ENCODE measurements around the gene PPBP.

The PPBP gene

GRCh38 chr4:73979407-73979957 lies 8.5 kb downstream of the PPBP start:
- H3K4me3 ChIP-seq (ENCODE audit: low read depth, low read length), result no peak overlapping the region
- no peak for TF ChIP-seq CTCF (IDR thresholded peaks at IDR 0.05; ENCODE audit: insufficient read depth, low read length, missing control alignments)
- CTCF ChIA-PET, result interaction anchor here (0.8 to 1.6 kb wide), 2 partner anchors 13 to 154 kb away, joined by 3 to 5 read pairs; no protein-coding TSS in a partner anchor
- DNase-seq (ENCODE audit: low read depth, low spot score), result no peak
- POLR2A ChIA-PET, result interaction anchor here (0.9 kb wide), 1 partner anchor 130 kb away, joined by 3 read pairs; no protein-coding TSS in a partner anchor

GRCh38 chr4:73978886-73979285 lies 9.1 kb downstream of the PPBP start:
- POLR2A ChIA-PET, result interaction anchor here (0.9 kb wide), 1 partner anchor 131 kb away, joined by 3 read pairs; no protein-coding TSS in a partner anchor
- DNase-seq (ENCODE audit: low read depth, low spot score), result peak; percentile 82

GRCh38 chr4:73976716-73977115 lies 11.3 kb downstream of the PPBP start:
- H3K4me3 ChIP-seq (ENCODE audit: low read depth, low read length), result no peak overlapping the region
- no peak for TF ChIP-seq CTCF (IDR thresholded peaks at IDR 0.05; ENCODE audit: insufficient read depth, low read length, missing control alignments)
- DNase-seq (ENCODE audit: low read depth, low spot score), result no peak
- CTCF ChIA-PET, result interaction anchor here (1.2 to 3.2 kb wide), 3 partner anchors 12 to 158 kb away, joined by 3 to 8 read pairs (median 5); no protein-coding TSS in a partner anchor
- POLR2A ChIA-PET, result interaction anchor here (0.5 kb wide), 1 partner anchor 104 kb away, joined by 3 read pairs; no protein-coding TSS in a partner anchor

More at GRCh38 chr4:73978886-73979285, 9.1 kb downstream of the PPBP start:
- no peak overlapping the region for H3K4me3 ChIP-seq (ENCODE audit: low read depth, low read length)
- CTCF ChIA-PET, result interaction anchor here (0.8 to 3.2 kb wide), 4 partner anchors 12 to 316 kb away, joined by 3 to 8 read pairs (median 4); no protein-coding TSS in a partner anchor
- TF ChIP-seq CTCF (IDR thresholded peaks at IDR 0.05; ENCODE audit: insufficient read depth, low read length, missing control alignments), result no peak

- no peak for DNase-seq (ENCODE audit: low read depth, low spot score)
- ChIA-PET POLR2A (interaction anchor here (0.5 kb wide), 1 partner anchor 104 kb away, joined by 3 read pairs; no protein-coding TSS in a partner anchor), CTCF (interaction anchor here (1.2 to 3.2 kb wide), 2 partner anchors 52 to 159 kb away, joined by 3 to 8 read pairs; no protein-coding TSS in a partner anchor)
- TF ChIP-seq CTCF (IDR thresholded peaks at IDR 0.05; ENCODE audit: insufficient read depth, low read length, missing control alignments), result no peak
- no peak overlapping the region for H3K4me3 ChIP-seq (ENCODE audit: low read depth, low read length)
Observed at GRCh38 chr4:73976217-73976616, 11.8 kb downstream of the PPBP start.

GRCh38 chr4:73974352-73974751 lies 13.6 kb downstream of the PPBP start:
- TF ChIP-seq CTCF (IDR thresholded peaks at IDR 0.05; ENCODE audit: insufficient read depth, low read length, missing control alignments), result no peak
- no peak for DNase-seq (ENCODE audit: low read depth, low spot score)
- H3K4me3 ChIP-seq (ENCODE audit: low read depth, low read length), result no peak overlapping the region
- POLR2A ChIA-PET, result no interaction called here
- CTCF ChIA-PET, result no interaction called here

GRCh38 chr4:73970945-73971344 lies 17.0 kb downstream of the PPBP start:
- TF ChIP-seq CTCF (IDR thresholded peaks at IDR 0.05; ENCODE audit: insufficient read depth, low read length, missing control alignments), result no peak
- H3K4me3 ChIP-seq (ENCODE audit: low read depth, low read length), result no peak overlapping the region
- POLR2A ChIA-PET, result no interaction called here
- no peak for DNase-seq (ENCODE audit: low read depth, low spot score)
- CTCF ChIA-PET, result no interaction called here

Data from AG04449 (cell line).